Measurements from ENCODE around the gene FLRT3.

The FLRT3 gene

GRCh38 chr20:14337400-14338171, at the start of gene FLRT3:
Gene FLRT3, minus strand, starts transcription at chr20:14337612. Its CDS starts 10,106 bp downstream, at chr20:14327506.
- DNase-seq = peak; percentile 30 to 73

- no peak for DNase-seq
Observed at GRCh38 chr20:14386726-14387125, 49.3 kb upstream of the FLRT3 start.

DNA sequence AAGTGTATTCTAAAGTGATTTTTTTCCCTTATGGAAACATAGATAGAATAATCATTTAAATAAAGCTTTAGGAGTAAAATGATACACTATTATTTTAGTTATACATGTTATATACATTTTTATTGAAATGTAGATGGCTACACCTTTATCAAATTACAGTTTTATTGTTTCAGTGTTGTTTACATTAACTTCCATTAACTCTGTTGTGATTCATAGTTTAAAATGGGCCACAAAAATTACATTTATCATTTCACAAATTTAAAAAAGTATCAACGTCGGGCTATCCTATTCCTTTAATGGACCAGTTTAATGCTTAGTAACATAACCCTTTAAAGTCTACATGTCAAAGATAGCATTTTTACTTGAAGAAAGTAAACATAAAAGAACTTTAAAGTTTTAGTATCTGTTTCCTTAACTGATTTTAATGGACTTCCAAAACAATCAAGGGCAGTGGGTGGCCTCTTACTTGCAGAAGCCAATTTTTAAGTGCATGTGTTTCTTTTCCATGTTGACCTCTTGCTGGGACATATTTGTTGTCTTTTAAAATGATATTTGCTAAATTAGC, 47.8 kb upstream of the FLRT3 start:
- DNase-seq = no peak

- no peak for DNase-seq
Observed at GRCh38 chr20:14384416-14385175, 47.2 kb upstream of the FLRT3 start.

DNA sequence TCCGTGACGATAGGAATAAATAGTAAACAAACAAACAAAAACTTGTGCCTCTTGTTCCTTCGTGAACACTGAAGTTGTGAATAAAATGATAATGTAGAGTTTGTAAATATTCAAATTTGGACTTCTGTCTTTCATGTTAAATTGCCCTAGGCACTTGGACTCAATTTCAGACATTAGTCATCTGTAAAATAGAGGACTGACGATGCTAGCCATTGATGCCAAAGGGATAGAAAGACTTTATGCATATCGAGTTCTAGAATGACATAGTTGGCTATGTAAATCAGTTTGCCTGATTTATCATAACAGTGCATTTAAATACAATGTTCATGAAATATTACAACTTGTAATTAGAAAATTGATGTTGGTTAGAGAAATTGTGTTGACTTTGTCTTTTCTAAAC, 45.9 kb upstream of the FLRT3 start:
- no peak for DNase-seq

DNA sequence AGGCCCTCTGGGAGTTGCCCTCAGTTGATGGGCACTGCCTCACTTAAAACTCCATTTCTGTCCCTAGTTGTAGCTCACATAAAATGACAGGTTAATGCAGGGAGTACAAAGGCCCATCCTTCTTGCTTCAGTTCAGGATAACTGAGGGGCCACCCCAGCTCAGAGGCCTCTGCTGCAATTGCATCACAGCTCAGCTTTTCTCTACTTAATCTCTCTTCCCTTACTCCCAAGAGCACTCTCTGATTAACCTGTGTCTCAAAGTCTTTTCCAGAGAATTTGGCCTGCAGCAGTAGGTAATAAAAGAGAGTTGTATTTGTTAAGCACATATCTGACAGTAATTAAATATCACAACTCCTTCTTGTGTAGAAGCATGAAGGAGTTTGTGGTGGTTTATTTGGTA, 40.9 kb upstream of the FLRT3 start:
- no peak for DNase-seq

DNA sequence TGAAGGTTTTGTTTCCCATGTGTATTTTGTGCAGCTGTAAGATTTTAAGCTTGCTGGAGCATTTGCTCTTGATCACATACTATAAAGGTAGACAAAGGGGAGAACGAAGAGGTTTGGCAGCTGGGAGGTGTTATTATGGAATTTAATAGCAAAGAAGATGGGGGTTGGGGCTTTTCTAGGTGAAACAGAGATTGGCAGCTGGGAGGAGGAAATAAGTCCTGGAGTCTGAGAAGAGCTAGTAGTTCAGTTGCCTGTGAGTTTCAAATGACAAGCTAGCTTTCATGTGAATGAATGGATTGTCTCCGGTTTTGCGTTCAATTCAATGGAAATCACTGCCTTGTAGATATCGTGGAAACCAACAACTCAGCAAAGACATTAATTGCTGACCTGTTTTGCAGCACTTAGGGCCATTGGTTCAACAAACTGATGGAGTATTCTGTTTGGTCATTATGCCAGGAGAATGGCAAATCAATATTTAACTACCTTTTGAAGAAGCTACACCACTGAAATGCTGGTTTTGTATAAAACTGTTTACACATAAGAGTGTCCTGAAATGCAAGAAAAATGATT, 38.1 kb upstream of the FLRT3 start:
- no peak for DNase-seq

- no peak for DNase-seq
Observed at GRCh38 chr20:14374196-14374595, 36.8 kb upstream of the FLRT3 start.

GRCh38 chr20:14361509-14362345, 24.3 kb upstream of the FLRT3 start:
- no peak for DNase-seq

GRCh38 chr20:14360416-14360815, 23.0 kb upstream of the FLRT3 start:
- no peak for DNase-seq

DNA sequence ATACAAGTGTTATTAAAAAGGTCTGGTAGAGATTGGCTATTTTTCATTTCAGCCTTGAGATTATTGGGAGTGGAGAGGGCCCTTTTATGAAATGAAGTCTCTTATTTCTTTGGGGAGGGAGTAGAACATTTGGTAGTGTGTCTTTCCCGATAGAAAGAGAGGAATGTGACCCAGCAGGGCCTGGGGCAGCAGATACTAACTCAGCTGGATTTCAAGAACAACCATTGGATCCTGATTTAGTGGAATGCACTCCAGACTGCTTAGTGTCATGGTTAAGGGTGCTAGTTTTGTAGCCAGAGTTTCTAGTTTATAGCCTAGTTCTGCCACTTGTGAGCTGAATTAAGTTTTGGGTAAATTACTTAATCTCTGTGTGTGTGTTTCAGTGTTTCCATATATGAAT, 18.4 kb upstream of the FLRT3 start:
- no peak for DNase-seq

DNA sequence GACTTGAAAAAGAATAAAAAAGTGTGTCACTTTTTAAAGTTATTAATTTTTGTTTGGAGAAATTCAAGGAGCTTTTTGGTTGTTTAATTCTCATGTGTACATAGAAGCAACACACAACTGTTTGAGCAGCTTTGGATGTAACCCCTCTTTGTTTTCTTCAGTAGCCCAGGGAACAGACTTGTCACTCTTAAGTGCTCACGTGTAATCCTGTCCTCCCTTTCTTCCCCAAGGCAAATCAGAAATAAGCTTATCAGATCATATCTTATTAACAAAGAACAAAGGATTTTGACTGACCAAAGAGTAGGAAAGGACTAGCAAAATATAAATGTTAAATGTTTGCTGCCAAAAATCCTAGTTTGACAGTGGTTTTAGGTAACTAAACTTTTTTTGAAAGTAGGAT, 7.3 kb upstream of the FLRT3 start:
- no peak for DNase-seq

GRCh38 chr20:14343491-14344065, 6.2 kb upstream of the FLRT3 start:
- DNase-seq = no peak

DNA sequence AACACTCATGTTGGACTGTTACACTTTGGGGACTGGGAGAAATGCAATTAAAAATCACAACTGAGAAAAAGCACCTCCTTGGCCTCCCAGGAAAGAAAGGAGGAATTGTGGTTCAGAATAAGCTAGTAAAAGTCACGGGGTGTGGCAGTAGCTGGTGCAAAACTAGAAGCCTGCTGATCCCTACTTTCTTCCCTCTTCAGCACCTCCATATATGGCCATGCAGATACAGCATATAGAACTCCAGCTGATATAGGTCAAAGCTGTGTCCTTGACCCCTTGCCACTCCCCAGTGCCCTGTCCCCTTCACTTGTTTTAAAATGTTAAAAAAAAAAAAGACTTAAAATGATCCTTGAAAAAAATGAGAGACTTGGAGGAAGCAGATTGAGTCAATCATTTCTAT, 5.5 kb upstream of the FLRT3 start:
- DNase-seq = no peak

DNA sequence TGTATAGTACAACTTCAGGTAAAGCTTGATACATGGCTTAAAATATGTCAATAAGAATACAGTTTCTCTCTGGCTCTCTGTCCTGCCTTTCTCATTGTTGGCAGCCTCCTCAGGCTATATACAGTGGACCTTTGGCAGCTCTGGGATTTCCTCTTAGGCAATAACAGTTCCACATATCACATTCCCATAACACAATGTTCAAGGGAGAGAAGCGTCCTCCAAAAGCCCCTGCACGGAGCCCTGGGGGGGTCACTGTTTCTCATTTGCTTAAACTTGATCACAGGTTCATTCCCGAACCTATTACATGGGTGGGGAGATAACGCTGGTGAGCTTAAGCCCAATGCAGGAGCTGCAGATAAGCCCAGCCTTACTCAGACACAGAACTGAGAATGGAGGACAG, 4.4 kb upstream of the FLRT3 start:
- DNase-seq = no peak

DNA sequence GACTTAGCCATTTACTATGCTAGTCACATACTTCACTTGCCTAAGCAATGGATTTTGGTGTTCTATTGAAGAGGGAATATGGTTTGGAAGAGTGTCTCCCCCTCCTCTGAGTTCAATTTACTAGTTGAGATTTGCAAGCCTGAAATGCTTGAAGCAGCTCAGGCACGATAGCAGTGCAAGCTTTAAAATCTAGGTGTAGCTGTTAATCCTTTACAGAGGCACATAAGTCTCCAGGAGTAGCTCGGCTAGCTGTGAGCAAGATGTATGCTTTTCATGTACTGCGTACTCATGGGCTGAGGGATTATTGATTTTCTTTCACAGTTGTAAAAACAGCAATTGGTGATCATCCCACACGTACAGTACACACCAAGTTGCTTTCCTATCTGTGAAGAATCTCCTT, 726 bp downstream of the FLRT3 start:
- no peak for DNase-seq

- no peak for DNase-seq
Observed at GRCh38 chr20:14335052-14335451, 2.4 kb downstream of the FLRT3 start.

- no peak for DNase-seq
Observed at GRCh38 chr20:14334306-14334930, 3.0 kb downstream of the FLRT3 start.

GRCh38 chr20:14333721-14334120, 3.7 kb downstream of the FLRT3 start:
- no peak for DNase-seq

DNA sequence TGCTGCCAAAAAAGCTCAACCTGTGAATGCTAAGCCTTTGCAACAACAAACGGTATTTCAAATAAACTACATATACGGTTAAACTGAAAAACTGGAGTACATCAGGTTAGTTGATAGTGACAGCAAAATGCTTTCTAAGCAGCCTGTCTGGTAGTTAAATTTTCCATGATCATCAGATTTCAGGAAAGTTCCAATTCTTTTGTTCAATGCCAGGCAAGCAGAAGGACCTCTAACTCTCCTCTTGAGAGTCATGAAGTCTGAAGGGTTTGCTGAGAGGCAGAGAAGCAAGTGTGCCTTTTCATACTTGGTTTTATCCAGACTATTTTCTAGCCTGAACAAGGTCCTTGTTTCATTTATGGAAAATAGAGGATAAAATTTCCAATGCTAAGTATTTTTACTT, 4.5 kb downstream of the FLRT3 start:
- no peak for DNase-seq

- DNase-seq = no peak
Observed at GRCh38 chr20:14331646-14332045, 5.8 kb downstream of the FLRT3 start.

DNA sequence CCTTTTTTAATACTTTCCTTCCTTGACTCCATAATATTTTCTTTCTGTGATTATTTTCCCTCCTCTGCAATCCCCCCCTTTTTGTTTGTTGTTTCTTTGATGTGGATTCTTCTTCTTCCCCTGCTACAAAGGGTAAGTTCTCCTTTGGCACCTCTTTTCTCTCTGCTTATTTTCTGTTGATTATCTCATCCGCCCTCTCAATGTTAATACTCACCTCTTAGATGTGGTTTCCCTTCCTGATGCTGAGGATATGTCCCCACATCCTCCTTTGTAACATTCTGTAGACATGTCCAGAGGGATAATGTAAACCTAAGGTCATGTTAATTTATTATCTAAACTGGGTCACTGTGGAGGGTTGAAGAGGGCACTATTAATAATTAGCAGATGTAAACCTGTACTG, 17.7 kb downstream of the FLRT3 start:
- no peak for DNase-seq
